HPDE6-E6E7 (cell line): ENCODE results near the gene MRC2.
A peak's percentile ranks its signal among the peaks of the same experiment; 100 is the strongest.

Experiments
- DNase-seq: peaks from one replicate; pipeline ENCODE4 v3.0.0; 2011; ENCODE audit warnings: missing footprints; ENCODE audit errors: extremely low spot score

Gene MRC2

GRCh38 chr17:62720126-62720850, 92.8 kb downstream of the MRC2 start:
- no peak for DNase-seq

DNA sequence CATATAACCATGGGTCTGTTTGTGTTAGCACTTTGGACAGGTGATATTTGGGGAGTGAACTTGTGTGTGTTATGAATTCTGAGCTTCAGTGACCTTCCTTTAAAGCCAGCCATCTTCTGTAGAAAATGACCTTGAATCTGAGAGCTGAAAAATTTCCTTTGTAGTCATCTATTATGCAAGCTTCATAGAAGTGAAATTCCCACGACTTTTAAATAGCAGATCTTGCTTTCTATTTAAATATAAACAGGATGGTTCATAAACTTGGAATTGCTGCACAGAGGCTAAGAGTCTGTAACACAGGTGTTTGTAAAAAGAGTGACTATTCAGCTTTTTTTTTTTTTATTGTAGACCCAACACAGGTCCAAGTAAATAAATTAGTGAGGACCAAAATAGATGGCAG, 95.2 kb downstream of the MRC2 start:
- DNase-seq: no peak

DNA sequence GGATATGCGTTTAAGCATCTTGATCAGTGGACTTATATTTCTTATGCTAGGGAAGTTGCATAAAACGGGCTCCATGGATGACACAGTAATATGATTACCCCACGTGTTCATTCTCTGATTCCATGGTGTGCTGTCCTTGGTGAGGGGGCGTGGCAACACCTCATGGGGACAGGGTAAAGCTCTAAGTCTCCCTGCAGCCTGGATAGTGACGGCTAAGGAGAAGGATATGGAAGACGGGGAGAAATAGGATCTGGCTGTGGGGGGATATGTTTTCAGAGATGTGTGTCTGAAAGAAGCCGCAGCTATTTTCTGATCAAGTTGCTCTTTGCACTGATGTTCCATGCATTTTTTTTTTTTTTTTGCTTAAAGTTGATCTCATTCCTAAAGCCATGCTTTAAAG, 96.4 kb downstream of the MRC2 start:
- no peak for DNase-seq

DNA sequence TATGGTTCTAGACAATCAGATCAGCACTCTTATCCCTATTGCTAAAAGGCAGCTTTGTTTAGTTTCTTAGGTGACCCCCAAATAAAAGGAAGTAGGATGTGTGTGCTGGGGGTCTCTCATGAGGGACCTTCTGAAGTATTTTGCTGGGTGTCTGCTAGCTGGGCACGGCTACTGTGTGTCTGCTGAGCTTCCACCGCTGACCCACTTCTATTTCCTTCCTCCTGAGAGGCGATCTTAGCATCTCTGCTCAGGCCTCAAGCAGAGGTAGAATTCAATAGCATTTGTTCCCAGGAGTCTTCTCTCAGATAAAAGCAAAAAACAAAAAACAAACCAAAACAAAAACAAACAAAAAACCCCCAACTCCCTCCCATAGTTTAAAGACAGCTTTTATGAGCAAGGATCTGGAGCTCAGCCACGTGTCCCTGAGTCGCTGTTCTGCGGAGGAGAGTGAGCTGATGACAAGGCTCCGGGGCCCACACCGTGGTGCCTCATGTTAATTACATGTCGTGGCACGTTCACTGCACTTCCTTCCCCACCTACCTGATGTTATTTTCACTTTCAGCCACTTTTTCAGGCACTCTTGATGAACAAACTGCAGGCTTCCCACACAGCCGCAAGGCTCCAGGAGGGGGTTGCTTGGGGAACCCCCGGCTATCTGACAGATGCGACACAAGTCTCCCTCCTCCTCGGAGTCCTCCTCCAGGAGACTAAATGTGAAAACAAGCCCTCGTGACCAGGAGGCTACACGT, 97.1 kb downstream of the MRC2 start:
- DNase-seq: peak; percentile 96

- DNase-seq: no peak
These were observed 98.3 kb downstream of the MRC2 start for GRCh38 chr17:62725791-62726249.

GRCh38 chr17:62727916-62728672, 100.6 kb downstream of the MRC2 start:
- DNase-seq: no peak

DNA sequence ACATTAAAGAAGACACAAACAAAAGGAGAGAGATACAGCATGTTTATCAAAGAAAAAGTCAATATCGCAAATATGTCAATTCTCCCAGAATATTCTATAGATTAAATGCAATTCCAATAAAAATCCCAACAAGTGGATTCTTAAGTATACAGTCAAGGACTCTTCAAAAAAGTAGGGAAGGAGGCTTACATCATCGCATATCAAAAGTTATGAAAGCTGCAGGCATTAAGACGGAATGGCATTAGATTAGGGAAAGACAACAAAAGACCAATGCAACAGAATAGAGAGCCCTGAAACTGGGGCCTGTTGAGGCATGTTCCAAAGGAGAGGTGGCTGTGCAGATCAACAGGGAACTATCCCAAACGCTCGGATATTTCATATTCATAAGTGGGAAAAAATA, 104.7 kb downstream of the MRC2 start:
- peak; percentile 66 for DNase-seq

DNA sequence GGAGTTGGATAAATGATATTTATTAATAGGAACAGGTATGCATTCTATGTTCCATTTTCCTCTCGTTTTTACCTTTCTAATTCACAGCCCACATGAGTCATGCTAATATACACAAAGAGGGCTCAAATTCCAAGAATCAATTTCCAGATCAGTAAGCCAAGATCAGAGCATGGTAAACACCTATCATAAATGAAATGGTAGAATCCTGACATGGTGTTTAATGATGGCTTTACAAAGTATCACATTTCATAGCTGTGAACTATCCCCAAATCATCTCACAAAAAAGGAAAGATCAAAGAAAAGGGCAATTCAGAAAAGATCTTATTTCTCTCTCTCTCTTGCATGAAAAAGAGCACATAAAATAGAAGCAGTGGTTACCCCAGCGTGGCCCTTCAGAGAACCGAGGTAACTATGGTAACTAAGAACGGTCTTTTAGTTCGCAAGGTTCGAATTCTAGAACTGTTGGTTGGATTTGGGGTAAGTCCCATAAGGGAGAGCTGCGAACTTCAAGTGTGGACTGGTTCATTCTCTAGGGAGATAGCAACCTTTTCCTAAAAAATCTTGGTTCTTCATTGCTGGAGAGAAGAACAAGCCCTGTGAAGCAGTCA, 107.7 kb downstream of the MRC2 start:
- no peak for DNase-seq

- DNase-seq: peak; percentile 23
These were observed 110.0 kb downstream of the MRC2 start for GRCh38 chr17:62737513-62737912.

GRCh38 chr17:62738281-62738680, 110.8 kb downstream of the MRC2 start:
- no peak for DNase-seq

DNA sequence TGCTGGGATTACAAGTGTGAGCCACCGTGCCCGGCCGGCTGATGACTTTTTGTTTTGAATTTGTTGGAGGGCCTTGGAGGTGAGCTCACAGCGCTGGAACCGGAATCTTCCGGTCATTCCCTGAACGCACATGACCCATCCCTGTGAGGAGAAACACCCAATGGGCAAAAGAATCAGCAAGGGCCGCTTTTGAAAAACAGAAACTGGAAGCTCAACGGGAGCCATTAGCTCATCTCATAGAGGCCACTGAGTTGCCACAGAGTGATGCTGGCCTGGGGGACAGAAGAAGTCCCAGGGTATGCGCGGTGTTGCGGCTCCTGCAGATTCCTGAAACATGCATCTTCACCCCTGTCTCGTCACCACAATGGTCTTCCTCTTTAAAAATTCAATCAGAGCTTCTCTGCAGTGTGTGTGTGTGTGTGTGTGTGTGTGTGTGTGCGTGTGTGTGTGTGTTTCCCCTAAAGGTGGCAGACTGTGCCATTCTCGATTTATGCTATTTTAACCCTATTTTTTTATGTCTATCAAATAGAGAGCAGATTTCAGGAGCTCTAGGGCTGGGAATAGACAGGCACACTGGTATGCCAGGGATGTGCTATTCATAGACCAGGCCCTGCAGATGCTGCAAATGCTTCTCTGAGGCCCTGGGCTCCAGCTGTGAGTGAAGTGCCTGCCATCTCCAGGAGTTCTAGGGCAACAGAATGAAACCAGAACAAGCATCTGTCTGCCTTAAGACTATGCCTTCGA, 112.3 kb downstream of the MRC2 start:
- no peak for DNase-seq

DNA sequence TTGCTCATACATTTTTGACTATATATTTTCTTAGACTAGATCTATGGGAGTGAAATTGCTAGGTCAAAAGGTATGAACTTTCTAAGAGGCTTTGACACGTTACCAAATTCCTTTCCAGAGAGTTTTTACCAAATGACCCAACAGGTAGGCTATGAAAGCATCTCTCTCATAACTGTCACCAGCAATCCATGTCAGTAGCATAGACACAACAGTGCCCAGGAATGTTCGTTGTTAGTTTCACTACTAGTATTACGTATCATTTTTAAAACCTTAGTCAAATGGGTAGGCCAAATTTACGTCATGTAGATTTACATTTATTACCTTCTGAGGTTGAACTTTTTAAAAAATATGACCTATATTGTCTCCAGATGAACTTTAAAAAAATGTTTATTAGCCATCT, 113.8 kb downstream of the MRC2 start:
- no peak for DNase-seq
